22Rv1 (cell line): Measurements from ENCODE around the gene SOCS2.

Experiments
- CTCF ChIP-seq: fragments of 450-650 bp; IDR thresholded peaks from 2 replicates; pipeline ENCODE4 v1.5.1; 2017; ENCODE audit warnings: mild to moderate bottlenecking
- ZFX ChIP-seq: fragments of 450-650 bp; IDR thresholded peaks from 2 replicates; pipeline ENCODE4 v1.6.1; 2017; ENCODE audit warnings: antibody characterized with exemption, borderline replicate concordance

- TF ChIP-seq CTCF (no peak), ZFX (no peak)
These were observed 25.1 kb downstream of the SOCS2 start for GRCh38 chr12:93597608-93598007.
